ENCODE measurements around the gene DDIAS. TPM values are rescaled to one million over a fixed set of nuclear protein-coding genes. Genes with fewer than 3 reads are reported as not detected.
A peak's percentile ranks its signal among the peaks of the same experiment; 100 is the strongest.

The DDIAS gene
- total and polyA plus RNA-seq, 10 donors = 1.5 to 11.1 (median 7.3) TPM

DNA sequence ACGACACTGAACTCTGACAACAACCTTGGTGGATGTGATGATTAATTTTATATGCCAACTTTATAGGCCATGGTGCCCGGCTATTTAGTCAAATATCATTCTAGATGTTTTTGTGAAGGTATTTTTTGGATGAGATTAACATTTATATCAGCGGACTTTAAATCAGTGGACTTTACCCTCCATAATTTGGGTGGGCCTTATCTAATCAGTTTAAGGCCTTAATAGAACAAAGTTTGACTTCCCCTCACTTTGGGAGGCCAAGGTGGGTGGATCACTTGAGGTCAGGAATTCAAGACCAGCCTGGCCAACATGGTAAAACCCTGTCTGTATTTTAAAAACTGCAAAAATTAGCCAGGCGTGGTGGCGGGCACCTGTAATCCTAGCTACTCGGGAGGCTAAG is 5.4 kb upstream of the DDIAS start:
- TF ChIP-seq POLR2AphosphoS5 (IDR thresholded peaks at IDR 0.05) = no peak
- TF ChIP-seq, protein P1, sequence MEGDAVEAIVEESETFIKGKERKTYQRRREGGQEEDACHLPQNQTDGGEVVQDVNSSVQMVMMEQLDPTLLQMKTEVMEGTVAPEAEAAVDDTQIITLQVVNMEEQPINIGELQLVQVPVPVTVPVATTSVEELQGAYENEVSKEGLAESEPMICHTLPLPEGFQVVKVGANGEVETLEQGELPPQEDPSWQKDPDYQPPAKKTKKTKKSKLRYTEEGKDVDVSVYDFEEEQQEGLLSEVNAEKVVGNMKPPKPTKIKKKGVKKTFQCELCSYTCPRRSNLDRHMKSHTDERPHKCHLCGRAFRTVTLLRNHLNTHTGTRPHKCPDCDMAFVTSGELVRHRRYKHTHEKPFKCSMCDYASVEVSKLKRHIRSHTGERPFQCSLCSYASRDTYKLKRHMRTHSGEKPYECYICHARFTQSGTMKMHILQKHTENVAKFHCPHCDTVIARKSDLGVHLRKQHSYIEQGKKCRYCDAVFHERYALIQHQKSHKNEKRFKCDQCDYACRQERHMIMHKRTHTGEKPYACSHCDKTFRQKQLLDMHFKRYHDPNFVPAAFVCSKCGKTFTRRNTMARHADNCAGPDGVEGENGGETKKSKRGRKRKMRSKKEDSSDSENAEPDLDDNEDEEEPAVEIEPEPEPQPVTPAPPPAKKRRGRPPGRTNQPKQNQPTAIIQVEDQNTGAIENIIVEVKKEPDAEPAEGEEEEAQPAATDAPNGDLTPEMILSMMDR (IDR thresholded peaks at IDR 0.05 in 8 of 11, conservative IDR thresholded peaks at IDR 0.05 in 3 of 11) = no peak
- TF ChIP-seq POLR2A (IDR thresholded peaks at IDR 0.05) = no peak
- intact Hi-C loops (cut with DNase I; ENCODE audit: low total_unique reads) = no loop called here
- no peak for DNase-seq
- H3K4me3 ChIP-seq = peak overlapping the region in 1 of 8 donors; percentile 20
- H3K9me3 ChIP-seq = no peaks in the 10 kb centered on the region
- H3K27me3 ChIP-seq (replicated peaks in 1 of 7) = peaks cover 0 to 24% (median 0%) of the 10 kb centered on the region in 7 donors
- peaks cover 12 to 89% (median 61%) of the 10 kb centered on the region in 6 donors for H3K4me1 ChIP-seq
- peak overlapping the region in 7 of 8 donors; percentile 5 to 84 (median 67) for H3K27ac ChIP-seq
- no peaks in the 10 kb centered on the region for H3K36me3 ChIP-seq
- WGBS, 5 donors = 89 to 94% (median 92%) methylated on average over 6 of the region's 6 CpGs

DNA sequence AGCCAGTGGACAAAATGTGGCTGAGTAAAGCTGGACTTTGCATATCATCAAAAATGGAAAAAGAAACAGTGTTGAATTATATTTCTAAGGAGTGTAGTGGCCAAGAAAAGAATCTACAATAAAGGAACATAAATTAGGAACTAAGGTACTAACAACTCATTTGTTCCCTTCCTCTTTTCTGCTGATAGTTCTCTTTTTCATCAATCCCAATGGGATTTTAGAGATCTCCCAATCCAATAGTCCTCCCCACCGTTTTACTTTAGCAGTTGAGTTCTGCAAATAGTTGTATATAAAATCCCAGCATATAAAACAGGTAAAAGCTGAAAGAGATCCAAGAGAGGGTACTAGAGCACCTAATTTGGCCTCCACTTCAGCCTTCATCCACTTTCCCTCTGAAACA is 3.3 kb upstream of the DDIAS start:
- Histone ChIP-seq H3K27me3 (replicated peaks in 1 of 7) (peaks cover 0 to 25% (median 4%) of the 10 kb centered on the region in 7 donors), H3K27ac (peak overlapping the region in 5 of 8 donors; percentile 28 to 98 (median 97)), H3K4me1 (peaks cover 12 to 90% (median 67%) of the 10 kb centered on the region in 6 donors), H3K36me3 (no peaks in the 10 kb centered on the region), H3K4me3 (peak overlapping the region in 3 of 8 donors; percentile 51 to 86 (median 61)), H3K9me3 (no peaks in the 10 kb centered on the region)
- WGBS, 5 donors = 22 to 47% (median 27%) methylated on average over 1 of the region's 1 CpG
- TF ChIP-seq POLR2A (IDR thresholded peaks at IDR 0.05) (no peak), POLR2AphosphoS5 (IDR thresholded peaks at IDR 0.05) (no peak)
- TF ChIP-seq, protein P1 (IDR thresholded peaks at IDR 0.05 in 8 of 11, conservative IDR thresholded peaks at IDR 0.05 in 3 of 11) = no peak
- intact Hi-C loops (cut with DNase I; ENCODE audit: low total_unique reads) = no loop called here
- no peak for DNase-seq

DNA sequence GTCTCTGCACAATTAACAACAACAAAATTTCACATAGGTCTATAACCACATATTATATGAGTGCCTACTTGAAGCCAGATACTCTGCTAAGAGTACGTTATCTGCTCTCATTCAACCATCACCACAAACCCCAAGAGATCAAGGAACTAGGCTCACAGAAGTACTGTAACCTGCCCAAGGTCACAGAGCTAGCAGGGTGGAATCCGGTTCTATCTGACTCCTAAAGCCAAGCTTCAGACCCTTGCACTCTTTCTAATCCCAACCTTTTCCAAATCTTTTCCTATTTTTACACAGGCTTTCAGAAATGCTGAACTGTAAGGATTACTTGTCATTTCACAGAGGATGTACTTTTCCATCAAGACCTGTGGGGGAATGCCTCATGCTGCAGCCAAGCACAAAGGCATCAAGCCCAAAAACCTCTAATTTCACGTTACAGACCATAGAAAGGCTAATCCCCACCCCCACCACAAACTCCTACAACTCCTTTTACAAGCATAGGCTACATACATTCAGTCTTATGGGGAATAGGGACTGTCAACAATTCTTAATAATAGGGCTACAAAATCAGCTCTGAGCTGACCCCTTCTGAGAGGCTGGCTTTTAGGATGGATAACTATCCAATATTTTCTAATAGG is 2.2 kb upstream of the DDIAS start:
- WGBS, 5 donors = 12 to 25% (median 18%) methylated on average over 3 of the region's 3 CpGs
- no peaks in the 10 kb centered on the region for H3K9me3 ChIP-seq
- no peaks in the 10 kb centered on the region for H3K36me3 ChIP-seq
- H3K4me1 ChIP-seq = peaks cover 12 to 79% (median 66%) of the 10 kb centered on the region in 6 donors
- intact Hi-C loops (cut with DNase I; ENCODE audit: low total_unique reads) = no loop called here
- no peak for DNase-seq
- TF ChIP-seq POLR2AphosphoS5 (IDR thresholded peaks at IDR 0.05) (peak in 1 of 3 donors; percentile 10), POLR2A (IDR thresholded peaks at IDR 0.05) (no peak)
- TF ChIP-seq, protein P1 (IDR thresholded peaks at IDR 0.05 in 8 of 11, conservative IDR thresholded peaks at IDR 0.05 in 3 of 11) = no peak
- H3K4me3 ChIP-seq = peak overlapping the region; percentile 51 to 86 (median 60)
- H3K27me3 ChIP-seq (replicated peaks in 1 of 7) = peaks cover 0 to 25% (median 4%) of the 10 kb centered on the region in 7 donors
- H3K27ac ChIP-seq = peak overlapping the region in 7 of 8 donors; percentile 93 to 98 (median 95)

DNA sequence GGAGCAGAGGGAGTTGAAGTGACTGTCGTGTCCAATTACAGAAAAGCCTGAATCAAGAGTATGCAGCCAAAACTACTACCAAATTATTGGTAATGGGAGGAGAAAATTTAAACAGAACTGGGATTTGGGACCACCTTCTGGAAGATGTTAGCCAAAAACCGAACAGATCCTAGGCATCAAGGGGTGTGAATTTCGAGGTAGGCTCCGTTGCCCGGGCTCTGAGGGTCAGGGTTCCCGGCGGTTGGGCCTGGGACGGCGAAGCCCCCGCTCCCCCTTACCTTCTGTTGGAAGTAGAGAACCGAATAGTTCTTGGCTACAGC is 1.6 kb upstream of the DDIAS start:
- no peak for DNase-seq
- Histone ChIP-seq H3K27ac (peak overlapping the region; percentile 74 to 98 (median 95)), H3K9me3 (no peaks in the 10 kb centered on the region), H3K4me3 (peak overlapping the region; percentile 51 to 86 (median 60)), H3K27me3 (replicated peaks in 1 of 7) (peaks cover 0 to 25% (median 4%) of the 10 kb centered on the region in 7 donors), H3K36me3 (no peaks in the 10 kb centered on the region), H3K4me1 (peaks cover 12 to 73% (median 59%) of the 10 kb centered on the region in 6 donors)
- intact Hi-C loops (cut with DNase I; ENCODE audit: low total_unique reads) = loop anchor here (5.0 to 10.0 kb wide), 4 partner anchors 33 to 345 kb away; partner anchors contain the start of genes ANKRD42 and RAB30
- 0 to 3% (median 2%) methylated on average over 11 of the region's 11 CpGs for WGBS, 5 donors
- TF ChIP-seq POLR2A (IDR thresholded peaks at IDR 0.05) = no peak
- TF ChIP-seq POLR2AphosphoS5 (IDR thresholded peaks at IDR 0.05) = no peak
- TF ChIP-seq, protein P1 (IDR thresholded peaks at IDR 0.05 in 8 of 11, conservative IDR thresholded peaks at IDR 0.05 in 3 of 11) = no peak
